Skeletal muscle cell (primary cell): ENCODE results near the gene AGAP1.

ENCODE experiments used
- DNase-seq: peaks from one replicate; pipeline ENCODE4 v3.0.0-alpha.2; 2010; ENCODE audit warnings: low read depth
- H3K4me3 ChIP-seq: 2 replicates; pipeline ENCODE4 v1.5.1; 2011; ENCODE audit warnings: low read depth, mild to moderate bottlenecking, control low read depth, low read length, moderate library complexity

The AGAP1 gene

GRCh38 chr2:235961711-235962110 is 467.9 kb downstream of the AGAP1 start:
- DNase-seq = no peak
- no peak overlapping the region for H3K4me3 ChIP-seq

GRCh38 chr2:235963853-235964577 is 470.2 kb downstream of the AGAP1 start:
- no peak overlapping the region for H3K4me3 ChIP-seq
- DNase-seq = no peak

GRCh38 chr2:235964787-235965390 is 471.0 kb downstream of the AGAP1 start:
- DNase-seq = no peak
- no peak overlapping the region for H3K4me3 ChIP-seq

GRCh38 chr2:235966396-235966795 is 472.6 kb downstream of the AGAP1 start:
- no peak overlapping the region for H3K4me3 ChIP-seq
- no peak for DNase-seq

GRCh38 chr2:235966932-235967757 is 473.3 kb downstream of the AGAP1 start:
- no peak overlapping the region for H3K4me3 ChIP-seq
- DNase-seq = no peak

- DNase-seq = no peak
- H3K4me3 ChIP-seq = no peak overlapping the region
These were observed 474.3 kb downstream of the AGAP1 start for GRCh38 chr2:235968155-235968554.

GRCh38 chr2:235968616-235969324 is 474.9 kb downstream of the AGAP1 start:
- DNase-seq = no peak
- H3K4me3 ChIP-seq = no peak overlapping the region

- no peak overlapping the region for H3K4me3 ChIP-seq
- no peak for DNase-seq
These were observed 476.6 kb downstream of the AGAP1 start for GRCh38 chr2:235970204-235971040.

- H3K4me3 ChIP-seq = no peak overlapping the region
- no peak for DNase-seq
These were observed 482.7 kb downstream of the AGAP1 start for GRCh38 chr2:235976516-235976915.

GRCh38 chr2:235976956-235977355 is 483.1 kb downstream of the AGAP1 start:
- no peak for DNase-seq
- H3K4me3 ChIP-seq = no peak overlapping the region

- H3K4me3 ChIP-seq = no peak overlapping the region
- no peak for DNase-seq
These were observed 483.6 kb downstream of the AGAP1 start for GRCh38 chr2:235977445-235977844.

GRCh38 chr2:235978022-235978421 is 484.2 kb downstream of the AGAP1 start:
- no peak overlapping the region for H3K4me3 ChIP-seq
- DNase-seq = no peak

GRCh38 chr2:235979037-235979436 is 485.2 kb downstream of the AGAP1 start:
- H3K4me3 ChIP-seq = no peak overlapping the region
- no peak for DNase-seq

- no peak for DNase-seq
- H3K4me3 ChIP-seq = no peak overlapping the region
These were observed 486.1 kb downstream of the AGAP1 start for GRCh38 chr2:235979753-235980435.

- no peak for DNase-seq
- H3K4me3 ChIP-seq = no peak overlapping the region
These were observed 487.8 kb downstream of the AGAP1 start for GRCh38 chr2:235981631-235982030.

GRCh38 chr2:235983016-235983415 is 489.2 kb downstream of the AGAP1 start:
- no peak for DNase-seq
- no peak overlapping the region for H3K4me3 ChIP-seq

- H3K4me3 ChIP-seq = no peak overlapping the region
- DNase-seq = no peak
These were observed 490.7 kb downstream of the AGAP1 start for GRCh38 chr2:235984552-235984951.

- DNase-seq = no peak
- no peak overlapping the region for H3K4me3 ChIP-seq
These were observed 492.5 kb downstream of the AGAP1 start for GRCh38 chr2:235986361-235986760.
